GM21786 (cell line): ENCODE measurements around the gene SUDS3.

Source experiments
- ATAC-seq: cut with Tn5 transposase; IDR thresholded peaks from one replicate; pipeline ENCODE4 v1.9.1; 2021; ENCODE audit not compliant: unreplicated experiment

The SUDS3 gene

DNA sequence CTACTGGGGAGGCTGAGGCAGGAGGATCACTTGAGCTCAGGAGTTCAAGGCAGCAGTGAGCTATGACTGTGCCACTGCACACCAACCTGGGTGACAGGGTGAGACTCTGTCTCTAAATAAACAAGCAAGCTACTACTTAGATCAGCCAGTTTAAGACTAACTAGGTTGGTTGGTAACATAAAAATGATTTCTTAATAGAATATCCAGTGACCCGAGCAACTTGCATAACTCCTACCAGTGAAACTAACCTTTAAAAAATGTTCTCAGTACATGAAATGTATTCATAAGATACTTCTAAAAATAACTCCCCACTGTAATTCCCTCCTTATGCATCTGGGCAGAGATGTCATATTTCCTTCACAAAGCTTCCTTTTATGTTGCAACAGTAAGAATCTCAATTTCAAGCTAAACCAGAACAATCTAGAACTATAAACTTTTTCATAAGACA lies 19.5 kb upstream of the SUDS3 start:
- no peak for ATAC-seq

DNA sequence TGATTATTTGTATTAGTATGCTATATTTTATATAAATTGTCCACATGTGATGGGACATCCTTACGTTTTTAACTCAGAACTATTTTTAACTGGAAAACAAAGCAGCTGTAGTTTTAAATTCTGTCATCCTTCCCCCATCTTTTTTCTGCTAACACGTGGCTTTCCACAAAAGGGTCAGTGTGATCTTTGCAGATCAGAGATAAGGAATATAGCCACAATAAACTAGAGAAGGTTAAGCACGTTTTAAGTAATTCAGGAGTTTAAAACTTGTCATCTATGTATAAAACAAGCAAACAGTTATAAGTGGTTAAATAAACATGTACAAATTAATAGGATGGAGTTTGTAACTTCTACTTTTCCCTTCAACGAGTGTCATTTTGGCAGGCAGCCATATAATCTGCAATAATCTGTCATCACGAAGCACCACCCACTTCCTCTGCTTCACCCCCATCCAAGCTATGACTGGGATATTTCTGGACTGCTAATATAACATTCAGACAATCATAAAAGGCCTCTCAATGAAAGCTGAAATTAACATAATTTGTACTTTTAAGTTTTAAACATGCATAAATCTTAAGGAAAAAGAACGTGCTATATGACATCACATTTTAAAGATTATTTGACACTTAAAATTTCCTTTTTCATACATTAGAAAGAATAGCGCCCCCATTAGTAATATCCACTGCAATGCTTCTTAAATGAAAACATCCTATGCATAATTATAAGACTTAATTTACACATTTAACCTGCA lies 18.9 kb upstream of the SUDS3 start:
- ATAC-seq, result peak; percentile 53

DNA sequence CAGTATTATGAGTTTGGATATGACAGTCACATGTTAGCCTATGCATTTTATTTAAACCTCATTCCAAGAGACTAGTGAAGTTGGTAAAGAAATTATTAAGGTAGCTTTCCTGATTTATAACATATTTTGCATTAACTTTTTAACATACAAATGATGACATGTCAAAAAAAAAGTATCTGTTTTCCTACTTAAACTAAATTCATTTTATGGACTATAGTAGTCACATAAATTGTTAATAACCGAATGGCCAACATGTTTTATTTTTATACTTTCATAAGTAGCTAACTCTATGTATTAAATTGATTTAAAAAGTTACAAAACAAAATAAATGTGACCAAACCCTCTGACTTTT lies 18.4 kb upstream of the SUDS3 start:
- no peak for ATAC-seq

DNA sequence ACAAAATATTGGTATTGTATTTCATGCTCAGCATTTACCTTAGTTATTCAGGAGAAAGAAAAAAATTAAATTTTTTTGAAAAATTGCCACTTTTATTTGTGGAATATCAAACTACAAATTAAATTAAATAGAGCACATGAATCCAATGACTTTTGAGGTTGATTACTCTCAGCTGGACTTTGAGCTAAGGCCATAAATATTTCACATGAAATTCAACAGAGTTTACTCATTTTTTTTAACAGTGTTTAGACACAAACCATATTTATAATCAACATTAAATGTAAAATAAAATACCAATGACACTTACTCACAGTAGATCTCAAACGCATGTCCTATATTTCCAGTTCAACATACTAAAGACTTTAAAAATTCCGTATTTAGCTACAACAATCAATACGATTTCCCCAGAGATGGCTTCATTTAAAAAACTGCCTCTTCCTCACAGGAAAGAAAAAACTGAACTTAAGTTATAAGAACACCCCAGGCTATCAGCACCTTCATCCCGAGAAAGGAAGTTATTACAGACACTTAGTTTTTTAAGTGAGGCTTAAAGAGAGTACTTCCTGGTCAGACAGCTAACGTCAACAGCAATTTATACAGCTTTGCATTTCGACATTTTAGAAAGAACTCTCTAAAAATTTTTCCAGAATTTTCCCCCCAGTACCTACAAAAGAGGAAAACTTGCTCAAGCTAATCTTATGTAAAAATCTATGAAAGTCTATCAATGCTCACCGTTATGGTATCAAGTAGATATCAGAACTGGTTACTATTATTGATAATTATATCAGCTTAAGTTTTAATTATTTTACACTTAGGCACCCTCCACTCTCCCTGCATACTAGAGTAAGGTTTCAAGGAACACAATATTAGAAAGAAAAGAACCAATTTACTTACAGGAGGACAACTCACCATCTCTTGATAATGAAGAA lies 17.5 kb upstream of the SUDS3 start:
- ATAC-seq, result no peak

DNA sequence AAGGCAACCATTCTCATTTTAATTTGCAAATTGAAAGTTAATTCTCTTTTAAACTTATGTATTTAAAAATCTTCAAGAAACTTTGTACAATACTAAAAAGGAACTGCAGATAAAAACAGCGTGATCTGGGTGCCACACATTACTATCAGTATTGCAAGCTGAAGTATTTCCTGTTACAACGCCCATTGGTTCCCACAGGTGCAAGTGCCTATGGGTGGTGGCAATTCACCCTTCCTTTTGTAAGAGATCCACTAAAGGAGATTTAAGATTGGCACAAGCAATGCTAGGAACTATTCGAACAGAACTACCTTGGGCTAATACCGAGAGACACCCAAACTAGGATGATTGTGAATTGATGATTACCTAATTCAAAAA lies 16.8 kb upstream of the SUDS3 start:
- ATAC-seq, result no peak

DNA sequence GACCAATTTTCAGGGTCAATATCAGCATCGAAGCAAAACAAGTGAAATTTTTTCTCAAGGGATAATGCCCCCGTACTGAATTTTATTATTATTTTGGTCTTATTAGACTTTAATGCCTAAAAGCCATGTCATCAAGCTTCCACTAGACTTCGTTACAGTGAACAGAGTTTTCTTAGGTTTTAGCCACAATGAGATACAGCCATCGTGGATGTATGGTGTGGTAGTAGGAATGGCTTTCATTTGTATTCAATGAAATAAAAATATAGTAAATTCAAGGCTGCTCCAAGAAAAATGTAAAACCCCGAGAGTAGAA lies 15.3 kb upstream of the SUDS3 start:
- ATAC-seq, result no peak

DNA sequence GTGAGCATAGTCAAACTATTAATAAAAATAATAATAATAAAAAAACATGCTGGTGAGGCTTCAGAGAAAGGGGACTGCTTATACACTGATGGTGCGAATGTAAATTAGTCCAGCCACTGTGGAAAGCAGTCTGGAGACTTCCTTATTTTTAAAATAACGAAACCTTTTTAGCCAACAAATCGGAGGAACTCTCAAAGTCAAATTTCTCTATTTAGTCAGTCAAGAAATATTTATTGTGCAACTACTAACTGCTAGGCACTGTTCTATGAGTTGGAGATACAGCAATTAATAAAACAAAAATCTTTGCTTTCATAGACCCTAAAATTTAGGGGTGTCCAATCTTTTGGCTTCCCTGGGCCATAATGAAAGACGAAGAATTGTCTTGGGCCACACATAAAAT lies 14.5 kb upstream of the SUDS3 start:
- no peak for ATAC-seq

DNA sequence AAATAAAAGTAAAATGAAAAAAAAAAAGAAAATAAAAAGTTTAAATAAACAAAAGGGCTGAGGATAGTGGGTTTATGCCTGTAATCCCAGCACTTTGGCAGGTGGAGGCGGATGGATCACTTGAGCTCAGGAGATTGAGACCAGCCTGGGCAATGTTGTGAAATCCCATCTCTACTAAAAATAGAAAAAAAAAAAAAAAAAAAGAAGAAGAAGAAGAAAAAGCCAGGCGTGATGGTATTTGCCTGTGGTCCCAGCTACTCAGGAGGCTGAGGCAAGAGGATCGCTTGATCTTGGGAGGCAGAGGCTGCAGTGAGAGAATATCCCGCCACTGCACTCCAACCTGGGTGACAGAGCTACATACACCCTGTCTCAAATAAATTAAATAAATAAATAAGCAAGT lies 7.5 kb upstream of the SUDS3 start:
- no peak for ATAC-seq

DNA sequence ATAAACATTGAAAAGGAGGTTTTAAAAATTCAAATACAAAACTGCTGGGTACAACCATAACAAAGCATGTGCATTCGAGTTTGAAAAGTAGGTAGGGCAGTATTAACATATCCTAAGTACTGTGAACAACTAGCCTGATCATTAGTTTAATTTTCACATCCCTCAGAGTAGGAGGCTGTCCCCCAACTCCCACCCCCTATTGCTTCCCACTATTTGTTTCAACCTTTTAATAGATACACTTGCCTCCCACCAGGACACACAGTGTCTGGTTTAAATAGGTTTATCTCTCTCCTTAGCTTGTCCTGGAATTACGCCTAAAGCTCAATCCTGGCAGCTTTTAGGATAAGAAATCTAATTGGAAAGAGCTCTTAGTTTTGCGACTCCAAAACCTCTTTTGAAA lies 5.8 kb upstream of the SUDS3 start:
- no peak for ATAC-seq

DNA sequence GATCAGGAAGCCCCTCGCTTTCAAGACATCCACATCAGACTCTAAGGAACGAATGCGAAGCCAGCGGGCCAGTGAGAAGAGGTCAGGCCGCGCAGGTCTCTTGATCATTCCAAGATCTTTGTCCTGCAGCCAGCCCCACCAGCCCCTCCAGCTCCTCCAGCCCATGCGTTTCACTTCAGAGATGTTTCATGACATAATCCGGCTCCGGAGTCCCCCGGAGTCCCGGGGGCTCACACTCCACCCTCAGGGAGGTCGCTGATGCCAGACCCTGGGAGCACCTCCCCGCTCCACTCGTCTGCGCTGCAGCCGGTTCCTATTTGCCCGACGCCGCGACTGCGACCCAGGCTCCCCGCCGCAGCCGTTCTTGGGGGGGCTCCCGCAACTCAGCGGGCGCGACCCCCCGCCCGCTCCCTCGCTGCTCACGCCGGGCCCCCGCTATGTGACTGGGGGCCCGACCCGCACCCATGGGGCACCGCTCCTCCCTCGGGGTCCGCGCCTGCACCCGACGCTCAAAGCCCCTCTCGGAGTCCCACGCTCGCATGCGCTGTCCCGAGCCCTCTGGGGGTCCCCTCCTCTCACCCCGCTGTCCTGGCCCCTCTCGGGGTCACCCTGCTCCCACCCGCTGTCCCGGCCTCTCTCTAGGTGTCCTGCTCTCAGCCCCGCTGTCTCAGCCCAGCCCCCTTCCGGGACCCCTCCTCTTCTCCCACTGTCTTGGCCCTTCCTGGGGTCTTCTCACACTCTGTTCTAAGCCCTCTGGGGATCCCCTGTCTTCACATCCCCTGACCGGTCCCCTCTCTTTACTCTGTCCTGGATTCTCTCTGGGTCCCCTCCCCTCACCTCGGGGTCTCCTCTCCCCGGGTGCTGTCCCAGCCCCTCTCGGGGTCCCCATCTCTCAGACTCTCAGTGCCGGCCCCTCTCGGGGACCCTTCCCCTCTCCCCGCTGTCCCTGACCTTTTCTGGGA lies 4.8 kb upstream of the SUDS3 start:
- no peak for ATAC-seq

DNA sequence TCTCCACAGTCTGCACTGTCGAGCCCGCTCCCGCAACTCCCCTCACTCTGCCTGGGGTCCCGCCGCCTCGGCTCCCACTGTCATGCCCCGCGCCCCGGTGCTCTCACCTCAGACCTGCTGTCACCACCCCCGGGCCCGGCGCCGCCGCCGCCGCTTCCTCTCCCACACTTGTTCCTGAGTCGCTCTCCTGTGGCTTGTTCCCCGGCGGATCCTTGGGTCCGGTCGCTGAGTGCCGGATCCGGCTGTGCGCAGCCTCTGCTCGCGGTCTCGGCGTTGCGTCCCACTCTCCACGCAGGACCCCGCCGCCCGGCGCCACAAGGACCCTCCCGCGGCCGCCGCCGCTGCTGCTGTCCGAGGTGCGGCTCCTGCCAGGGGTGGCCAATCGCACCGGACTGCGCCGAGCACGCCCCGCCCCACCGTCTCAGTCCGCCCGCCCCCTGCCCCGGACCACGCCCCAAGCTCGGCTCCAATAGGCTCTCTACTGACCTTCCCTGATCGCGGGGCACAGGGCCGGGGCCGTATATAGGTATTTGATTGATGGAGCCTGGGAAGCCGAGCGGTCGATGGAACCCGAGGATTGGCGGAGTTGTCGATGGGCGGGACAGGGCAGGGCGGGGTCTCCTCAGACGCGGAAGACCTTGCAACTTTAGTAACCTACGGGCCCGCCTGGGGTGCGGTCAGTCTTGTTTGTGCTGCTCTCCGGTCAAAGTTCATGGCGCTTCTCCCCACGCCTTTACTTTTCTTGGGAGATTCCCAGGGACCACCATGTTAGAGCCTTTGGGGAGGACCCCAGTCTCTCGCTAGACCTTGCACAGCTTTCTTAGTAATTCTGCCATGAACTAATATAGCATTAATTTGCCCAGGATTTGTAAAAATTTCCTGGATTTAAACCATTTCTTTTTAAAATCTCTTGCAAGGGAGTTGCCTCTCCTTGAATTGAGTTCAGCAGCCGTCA lies 3.5 kb upstream of the SUDS3 start, which contains the start of gene TAOK3:
TAOK3 (minus strand) TSS at position 367 of the 955 bp plus-strand sequence. CDS start 117,340 bp downstream, outside the sequence.
- ATAC-seq, result peak; percentile 75

DNA sequence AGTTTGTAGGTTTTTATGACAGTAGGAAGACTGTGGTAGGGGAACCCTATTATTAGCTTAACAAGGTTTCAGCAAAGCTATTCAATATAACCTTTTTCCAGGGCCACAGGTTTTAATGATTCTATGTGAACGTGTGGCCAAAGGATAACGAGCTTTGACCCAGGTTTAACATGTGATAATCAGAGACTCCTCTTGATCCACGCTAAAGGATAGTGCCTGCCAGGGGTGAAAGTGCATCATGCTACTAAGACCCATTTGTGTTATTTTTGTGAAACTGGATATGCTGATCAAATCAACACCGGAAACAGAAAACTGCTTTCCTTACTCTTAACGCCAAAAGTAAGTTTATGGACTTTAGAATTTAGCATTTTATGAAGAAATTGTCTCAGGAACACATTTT lies 2.7 kb upstream of the SUDS3 start:
- ATAC-seq, result no peak

DNA sequence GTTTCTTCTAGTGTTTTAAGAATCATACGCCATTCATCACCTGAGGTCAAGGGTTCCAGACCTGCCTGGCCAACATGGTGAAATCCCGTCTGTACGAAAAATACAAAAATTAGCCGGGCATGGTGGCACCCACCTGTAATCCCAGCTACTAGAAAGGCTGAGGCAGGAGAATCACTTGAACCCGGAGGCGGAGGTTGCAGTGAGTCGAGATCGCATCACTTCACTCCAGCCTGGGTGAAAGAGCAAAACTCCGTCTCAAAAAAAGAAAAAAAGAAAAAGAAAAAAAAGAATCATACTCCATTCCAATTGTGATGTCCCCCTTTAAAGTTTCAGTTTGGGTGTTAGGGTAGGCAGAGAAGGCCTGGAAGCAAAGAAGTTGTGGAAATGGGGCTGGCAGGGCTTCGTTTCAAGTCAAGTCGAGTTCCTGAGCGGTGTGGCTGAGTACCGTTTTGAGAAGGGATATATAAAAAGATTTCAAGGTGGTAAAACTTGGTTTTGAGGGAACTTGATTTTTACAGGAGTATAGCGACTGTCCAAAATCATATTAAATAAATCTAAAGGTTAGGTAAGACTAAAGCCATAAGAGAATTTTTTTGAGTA lies 2.1 kb upstream of the SUDS3 start:
- ATAC-seq, result no peak

DNA sequence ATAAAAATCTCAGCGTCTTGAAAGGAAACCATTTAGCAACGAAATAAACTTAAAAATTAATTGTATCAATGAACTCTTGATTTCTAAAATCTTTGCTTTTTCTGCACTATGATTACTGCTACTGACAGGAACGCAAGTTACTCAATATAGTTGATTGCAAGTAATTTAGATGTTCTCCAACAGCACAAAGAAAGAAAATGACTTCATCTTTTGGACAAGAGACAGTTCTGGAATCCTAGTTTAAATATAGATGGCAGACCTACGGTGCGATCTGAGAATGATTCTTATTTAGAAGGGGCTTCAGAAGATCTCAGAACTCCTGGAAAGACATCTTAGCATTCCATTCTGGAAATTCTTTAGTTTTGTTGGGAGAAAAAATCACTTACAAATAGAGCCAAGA lies 1.4 kb upstream of the SUDS3 start:
- ATAC-seq, result no peak

DNA sequence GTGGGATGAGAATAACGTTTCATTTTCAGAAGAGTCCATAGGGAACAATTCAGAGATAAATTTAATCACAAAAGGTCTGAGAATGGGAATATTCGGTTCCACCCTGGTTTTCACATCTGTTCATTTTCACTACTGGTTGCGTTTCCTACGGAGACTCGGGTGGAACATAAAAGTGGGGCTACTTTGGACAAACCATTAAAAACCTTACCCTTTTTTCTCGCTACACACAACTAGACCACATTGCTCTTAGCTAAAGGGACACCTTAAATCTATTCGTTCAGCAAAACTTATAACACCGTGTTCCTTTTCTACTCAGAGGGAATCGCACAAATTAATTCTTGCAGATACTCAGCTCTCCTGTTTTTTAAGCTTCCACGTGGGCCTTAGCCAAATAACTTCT lies 1.0 kb upstream of the SUDS3 start:
- no peak for ATAC-seq

DNA sequence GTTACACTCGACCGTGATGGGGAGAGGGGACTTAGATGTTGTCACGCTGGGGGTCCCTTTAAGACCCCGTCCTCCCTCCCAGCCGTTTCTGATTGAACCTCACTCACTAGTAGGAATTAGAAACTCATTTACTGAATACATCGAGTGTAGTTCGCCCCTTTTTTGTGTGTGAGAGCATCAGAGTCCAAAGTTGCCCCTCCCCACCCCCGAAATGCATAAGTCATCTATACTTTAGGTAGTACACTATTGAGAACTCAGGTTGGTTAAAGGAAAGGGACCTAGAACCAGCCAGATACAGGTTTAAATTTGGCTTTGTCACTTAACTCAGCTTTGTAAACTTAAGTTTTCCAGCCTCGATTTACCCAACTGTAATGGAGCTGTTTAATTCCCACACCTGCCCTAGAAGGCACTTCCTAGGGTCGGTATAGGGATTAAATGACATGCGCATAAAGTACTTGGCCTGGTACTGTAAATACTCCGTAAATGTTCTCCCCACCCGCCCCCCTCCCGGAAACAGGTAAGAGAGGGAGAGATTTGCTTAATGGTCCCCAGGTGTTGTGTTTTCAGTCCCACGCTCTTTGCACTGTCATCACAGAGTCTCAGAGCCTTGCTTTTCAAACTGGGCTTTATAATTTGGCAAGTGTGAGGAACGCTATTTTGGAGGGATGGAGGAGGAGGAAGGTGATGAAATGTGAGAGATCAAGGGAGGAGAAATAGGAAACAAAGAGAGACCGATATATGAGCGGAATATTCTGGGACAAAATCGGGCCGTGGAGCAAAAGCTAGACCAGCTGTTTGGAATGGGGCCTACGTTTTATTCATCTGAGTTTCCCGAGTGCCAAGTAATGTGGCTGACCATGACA lies 897 bp downstream of the SUDS3 start:
- no peak for ATAC-seq

DNA sequence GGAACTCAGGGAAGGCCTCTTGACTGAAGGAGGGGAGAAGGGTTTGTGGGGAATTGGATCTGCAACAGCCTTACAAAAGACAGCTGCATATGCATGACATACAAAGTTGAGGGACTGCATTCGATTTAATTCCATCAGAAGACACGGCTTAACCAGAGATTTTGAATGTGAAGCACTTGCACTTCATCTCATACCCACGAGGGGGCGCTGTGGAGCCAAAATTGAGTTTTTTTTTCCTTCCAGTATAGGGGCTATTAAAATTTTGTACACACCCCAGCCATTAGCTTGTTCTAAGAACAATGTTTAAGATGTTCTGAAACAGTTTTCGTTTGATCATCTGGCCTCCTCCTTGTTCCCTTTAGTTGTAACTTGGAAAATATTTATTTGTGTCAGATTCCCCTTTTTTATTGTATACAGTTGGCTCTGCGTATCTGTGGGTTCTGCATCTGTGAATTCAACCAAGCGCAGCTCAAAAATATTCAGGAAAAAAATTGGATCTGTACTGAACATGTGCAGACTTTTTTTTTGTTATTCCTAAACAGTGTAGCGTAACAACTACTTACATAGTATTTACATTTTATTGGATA lies 1.6 kb downstream of the SUDS3 start:
- ATAC-seq, result no peak

DNA sequence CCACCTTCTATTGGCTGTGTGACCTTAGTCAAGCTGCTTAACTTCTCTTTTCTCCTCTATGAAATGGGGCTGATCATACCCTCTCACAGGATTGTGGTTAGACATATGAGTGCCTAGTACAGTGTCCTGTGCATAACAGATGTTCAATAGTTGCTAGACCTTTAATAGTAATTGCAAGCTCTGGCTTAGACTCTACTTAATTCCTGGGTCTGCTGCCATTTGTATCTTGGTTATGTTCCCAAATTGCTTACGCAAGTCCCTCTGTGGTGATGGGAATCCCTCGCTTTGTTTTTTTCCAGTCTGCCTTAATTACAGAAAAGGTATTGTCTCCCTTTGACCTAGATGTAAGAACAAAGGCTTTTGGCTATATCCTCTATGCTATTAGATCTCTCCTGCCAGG lies 15.1 kb downstream of the SUDS3 start:
- no peak for ATAC-seq
